Liver (tissue), 3 donors: ENCODE data around the gene MRPL10.

Source experiments
- ATF3 ChIP-seq: IDR thresholded peaks from 2 replicates; pipeline ENCODE4 v1.6.1; 2016; ENCODE audit warnings: antibody characterized with exemption
- CTCF ChIP-seq: fragments of 150-350 bp; IDR thresholded peaks from 2 replicates; pipeline ENCODE4 v1.5.1; 2017; ENCODE audit warnings: improper control_type of control experiment, low read depth, low read length; ENCODE audit not compliant: missing input control
- EGR1 ChIP-seq, 2 donors: IDR thresholded peaks; 2 replicates each; pipeline ENCODE4 v1.6.1; 2016 to 2018; ENCODE audit warnings: antibody characterized with exemption in 2 of 2, low read depth in 2 of 2
- FOXA1 ChIP-seq: IDR thresholded peaks from 2 replicates; pipeline ENCODE4 v1.6.1; 2016; ENCODE audit warnings: antibody characterized with exemption
- GABPA ChIP-seq, 2 donors: IDR thresholded peaks in 1 of 2; conservative IDR thresholded peaks in 1 of 2; 2 replicates each; pipeline ENCODE4 v1.6.1; 2016; ENCODE audit warnings: antibody characterized with exemption in 2 of 2, mild to moderate bottlenecking in 1 of 2, moderate library complexity in 1 of 2
- JUND ChIP-seq, 2 donors: IDR thresholded peaks; 2 replicates each; pipeline ENCODE4 v1.6.1; 2016; ENCODE audit warnings: antibody characterized with exemption in 2 of 2
- MAX ChIP-seq: IDR thresholded peaks from 2 replicates; pipeline ENCODE4 v1.6.1; 2016; ENCODE audit warnings: antibody characterized with exemption
- RAD21 ChIP-seq, 2 donors: IDR thresholded peaks; 2 replicates each; pipeline ENCODE4 v1.6.1; 2016; ENCODE audit warnings: antibody characterized with exemption in 2 of 2, mild to moderate bottlenecking in 2 of 2
- REST ChIP-seq: IDR thresholded peaks from 2 replicates; pipeline ENCODE4 v1.6.1; 2016; ENCODE audit warnings: antibody characterized with exemption, mild to moderate bottlenecking
- SP1 ChIP-seq: IDR thresholded peaks from 2 replicates; pipeline ENCODE4 v1.6.1; 2018; ENCODE audit warnings: antibody characterized with exemption, mild to moderate bottlenecking
- ZBTB33 ChIP-seq: IDR thresholded peaks from 2 replicates; pipeline ENCODE4 v1.6.1; 2016; ENCODE audit warnings: antibody characterized with exemption
- donor health status: healthy.
- donor health status: healthy.

GRCh38 chr17:47789611-47790561, 41.5 kb downstream of the MRPL10 start:
- TF ChIP-seq CTCF: peak; percentile 40
- TF ChIP-seq REST: no peak
- TF ChIP-seq ATF3: no peak
- no peak for TF ChIP-seq JUND (IDR thresholded peaks at IDR 0.05)
- TF ChIP-seq GABPA (IDR thresholded peaks at IDR 0.05 in 1 of 2, conservative IDR thresholded peaks at IDR 0.05 in 1 of 2): no peak
- peak; percentile 57 to 60 for TF ChIP-seq RAD21 (IDR thresholded peaks at IDR 0.05)
- TF ChIP-seq SP1: no peak
- TF ChIP-seq MAX: no peak
- TF ChIP-seq FOXA1: no peak
- TF ChIP-seq EGR1 (IDR thresholded peaks at IDR 0.05; ENCODE audit: low read depth in 2 of 2): no peak
- no peak for TF ChIP-seq ZBTB33
